Raji (cell line): ENCODE measurements around the gene SLC6A8.

Experiments used
- POLR2A ChIP-seq: IDR thresholded peaks from 2 replicates; pipeline ENCODE4 v1.6.1; 2011; ENCODE audit warnings: low read depth, low read length, control low read depth; ENCODE audit not compliant: insufficient read depth

Gene SLC6A8

GRCh38 chrX:153684467-153685155, 3.1 kb upstream of the SLC6A8 start:
- no peak for TF ChIP-seq POLR2A

- TF ChIP-seq POLR2A = no peak
Observed at GRCh38 chrX:153685156-153685536, 2.6 kb upstream of the SLC6A8 start.

GRCh38 chrX:153685751-153686696, 1.7 kb upstream of the SLC6A8 start:
- TF ChIP-seq POLR2A = no peak

GRCh38 chrX:153686711-153687110, 1.0 kb upstream of the SLC6A8 start:
- TF ChIP-seq POLR2A = no peak

- TF ChIP-seq POLR2A = no peak
Observed at GRCh38 chrX:153688071-153688470, 345 bp downstream of the SLC6A8 start.

- TF ChIP-seq POLR2A = no peak
Observed at GRCh38 chrX:153688506-153688905, 780 bp downstream of the SLC6A8 start.

- TF ChIP-seq POLR2A = no peak
Observed at GRCh38 chrX:153688911-153689590, 1.3 kb downstream of the SLC6A8 start.

GRCh38 chrX:153689654-153690465, 2.1 kb downstream of the SLC6A8 start:
- no peak for TF ChIP-seq POLR2A

- TF ChIP-seq POLR2A = no peak
Observed at GRCh38 chrX:153690466-153690865, 2.7 kb downstream of the SLC6A8 start.

- no peak for TF ChIP-seq POLR2A
Observed at GRCh38 chrX:153692003-153692402, 4.3 kb downstream of the SLC6A8 start.

- no peak for TF ChIP-seq POLR2A
Observed at GRCh38 chrX:153692611-153693156, 5.0 kb downstream of the SLC6A8 start.

GRCh38 chrX:153693216-153694086, 5.7 kb downstream of the SLC6A8 start:
- no peak for TF ChIP-seq POLR2A

GRCh38 chrX:153694687-153695270, 7.1 kb downstream of the SLC6A8 start:
- no peak for TF ChIP-seq POLR2A
